GM20000 (cell line): ENCODE results near the gene IMMP2L.

Experiments used
- DNase-seq: peaks from one replicate; pipeline ENCODE4 v3.0.0; 2012; ENCODE audit warnings: low spot score
- CTCF ChIP-seq: IDR thresholded peaks from 2 replicates; pipeline ENCODE4 v1.5.1; 2012; ENCODE audit warnings: mild to moderate bottlenecking, control low read depth; ENCODE audit errors: extremely low read depth, missing control alignments

Gene IMMP2L

GRCh38 chr7:111388016-111388415 is 174.3 kb downstream of the IMMP2L start:
- DNase-seq = no peak
- TF ChIP-seq CTCF = no peak

- TF ChIP-seq CTCF = no peak
- DNase-seq = no peak
Observed at GRCh38 chr7:111384065-111384891, 178.0 kb downstream of the IMMP2L start.

- no peak for TF ChIP-seq CTCF
- DNase-seq = no peak
Observed at GRCh38 chr7:111383133-111383532, 179.2 kb downstream of the IMMP2L start.

GRCh38 chr7:111381590-111381989 is 180.7 kb downstream of the IMMP2L start:
- no peak for DNase-seq
- no peak for TF ChIP-seq CTCF

GRCh38 chr7:111380945-111381344 is 181.3 kb downstream of the IMMP2L start:
- DNase-seq = no peak
- TF ChIP-seq CTCF = no peak

GRCh38 chr7:111374027-111374426 is 188.3 kb downstream of the IMMP2L start:
- TF ChIP-seq CTCF = no peak

GRCh38 chr7:111371437-111371836 is 190.9 kb downstream of the IMMP2L start:
- no peak for DNase-seq
- no peak for TF ChIP-seq CTCF

More at GRCh38 chr7:111374027-111374426, 188.3 kb downstream of the IMMP2L start:
- DNase-seq = no peak
